Neural cell (in vitro differentiated cells): Measurements from ENCODE around the gene RGS14. TPM values are rescaled to one million over a fixed set of nuclear protein-coding genes. Genes with fewer than 3 reads are reported as not detected.

Experiments
- H2AFZ ChIP-seq: fragments of 200-600, 300-800 bp; sonication (generic), shearing (Covaris generic); 2 replicates; pipeline ENCODE4 v1.6.0; 2014; ENCODE audit warnings: low read depth, mild to moderate bottlenecking, antibody characterized with exemption, low read length, moderate library complexity
- H3F3A ChIP-seq: fragments of 200-600 bp; shearing (Covaris generic); 2 replicates; pipeline ENCODE4 v1.6.1; 2016; ENCODE audit warnings: mild to moderate bottlenecking, moderate library complexity, mixed read lengths, antibody characterized with exemption, low read length; ENCODE audit not compliant: insufficient read depth, poor library complexity, severe bottlenecking
- H3K27ac ChIP-seq: fragments of 200-600, 300-800 bp; sonication (generic), shearing (Covaris generic); 2 replicates; pipeline ENCODE4 v1.5.1; 2014; ENCODE audit warnings: mild to moderate bottlenecking, low read length, moderate library complexity
- H3K27me3 ChIP-seq: fragments of 300-800, 200-600 bp; sonication (generic), shearing (Covaris generic); 2 replicates; pipeline ENCODE4 v1.6.0; 2014; ENCODE audit warnings: mild to moderate bottlenecking, low read depth, low read length, moderate library complexity; ENCODE audit not compliant: insufficient read depth
- H3K36me3 ChIP-seq: fragments of 300-800, 200-600 bp; sonication (generic), shearing (Covaris generic); 2 replicates; pipeline ENCODE4 v1.5.1; 2014; ENCODE audit warnings: mild to moderate bottlenecking, antibody characterized with exemption, low read length, moderate library complexity; ENCODE audit not compliant: insufficient read depth
- H3K4me2 ChIP-seq: fragments of 300-800, 200-600 bp; sonication (generic), shearing (Covaris generic); 2 replicates; pipeline ENCODE4 v1.6.0; 2014; ENCODE audit warnings: mild to moderate bottlenecking, low read length
- H3K4me3 ChIP-seq: fragments of 300-800, 200-600 bp; sonication (generic), shearing (Covaris generic); 2 replicates; pipeline ENCODE4 v1.5.1; 2014; ENCODE audit warnings: mild to moderate bottlenecking, low read length, moderate library complexity
- H3K79me2 ChIP-seq: fragments of 200-600 bp; shearing (Covaris generic); replicated peaks from 2 replicates; pipeline ENCODE4 v1.6.0; 2014; ENCODE audit warnings: mild to moderate bottlenecking, low read length, moderate library complexity; ENCODE audit not compliant: insufficient read depth
- H3K9ac ChIP-seq: fragments of 300-800, 200-600 bp; sonication (generic), shearing (Covaris generic); 2 replicates; pipeline ENCODE4 v1.6.1; 2016; ENCODE audit warnings: mild to moderate bottlenecking, low read length, mixed read lengths
- H3K9me2 ChIP-seq: fragments of 200-600 bp; shearing (Covaris generic); 2 replicates; pipeline ENCODE4 v1.6.1; 2016; ENCODE audit warnings: mild to moderate bottlenecking, low read length, mixed read lengths; ENCODE audit not compliant: insufficient read depth
- H3K9me3 ChIP-seq: fragments of 200-600, 300-800 bp; sonication (generic), shearing (Covaris generic); 2 replicates; pipeline ENCODE4 v1.6.1; 2016; ENCODE audit warnings: mild to moderate bottlenecking, mixed run types, low read length, moderate library complexity, mixed read lengths
- H4K20me1 ChIP-seq: fragments of 200-600 bp; shearing (Covaris generic); 2 replicates; pipeline ENCODE4 v1.6.1; 2016; ENCODE audit warnings: mild to moderate bottlenecking, mixed run types; ENCODE audit not compliant: insufficient read depth
- CTCF ChIP-seq: fragments of 450-650 bp; IDR thresholded peaks from 2 replicates; pipeline ENCODE4 v1.5.1; 2014; ENCODE audit warnings: antibody characterized with exemption, mild to moderate bottlenecking, moderate library complexity; ENCODE audit not compliant: poor library complexity, severe bottlenecking
- EP300 ChIP-seq: fragments of 450-650 bp; conservative IDR thresholded peaks from 2 replicates; pipeline ENCODE4 v1.6.1; 2014; ENCODE audit warnings: antibody characterized with exemption, mild to moderate bottlenecking, moderate library complexity; ENCODE audit not compliant: poor library complexity, severe bottlenecking
- EZH2 ChIP-seq: fragments of 200-600, 300-800 bp; shearing (Covaris generic), sonication (generic); IDR thresholded peaks from 2 replicates; pipeline ENCODE4 v1.6.1; 2014; ENCODE audit warnings: antibody characterized with exemption, low read length, borderline replicate concordance, mild to moderate bottlenecking; ENCODE audit not compliant: insufficient read depth, poor library complexity, severe bottlenecking
- MXI1 ChIP-seq: fragments of 450-650 bp; conservative IDR thresholded peaks from 2 replicates; pipeline ENCODE4 v1.6.1; 2014; ENCODE audit warnings: antibody characterized with exemption, mild to moderate bottlenecking; ENCODE audit not compliant: poor library complexity, severe bottlenecking
- POLR2AphosphoS5 ChIP-seq: IDR thresholded peaks from 2 replicates; pipeline ENCODE4 v1.6.1; 2012
- RAD21 ChIP-seq: fragments of 450-650 bp; conservative IDR thresholded peaks from 2 replicates; pipeline ENCODE4 v1.6.1; 2014; ENCODE audit warnings: antibody characterized with exemption, mild to moderate bottlenecking, moderate library complexity
- SMC3 ChIP-seq: fragments of 450-650 bp; conservative IDR thresholded peaks from 2 replicates; pipeline ENCODE4 v1.6.1; 2014; ENCODE audit warnings: antibody characterized with exemption, mild to moderate bottlenecking, moderate library complexity; ENCODE audit not compliant: poor library complexity
- TAF1 ChIP-seq: IDR thresholded peaks from 2 replicates; pipeline ENCODE4 v1.6.1; 2012; ENCODE audit warnings: low read depth
- polyA plus RNA-seq: library from polyadenylated mRNA; depleted of rRNA; stranded (reverse); fragments of >200 nt; gene quantifications from 2 replicates; pipeline ENCODE4 v1.2.3, GENCODE V29; 2014
- TF ChIP-seq, protein P1 (sequence below): IDR thresholded peaks from 2 replicates; pipeline ENCODE4 v1.6.1; 2012; ENCODE audit warnings: borderline replicate concordance

The RGS14 gene
- polyA plus RNA-seq, 1 donor from 2014 or later, result 32.3 TPM

GRCh38 chr5:177366528-177367322 lies 9.0 kb downstream of the RGS14 start:
- H3K27ac ChIP-seq, result no peak overlapping the region

DNA sequence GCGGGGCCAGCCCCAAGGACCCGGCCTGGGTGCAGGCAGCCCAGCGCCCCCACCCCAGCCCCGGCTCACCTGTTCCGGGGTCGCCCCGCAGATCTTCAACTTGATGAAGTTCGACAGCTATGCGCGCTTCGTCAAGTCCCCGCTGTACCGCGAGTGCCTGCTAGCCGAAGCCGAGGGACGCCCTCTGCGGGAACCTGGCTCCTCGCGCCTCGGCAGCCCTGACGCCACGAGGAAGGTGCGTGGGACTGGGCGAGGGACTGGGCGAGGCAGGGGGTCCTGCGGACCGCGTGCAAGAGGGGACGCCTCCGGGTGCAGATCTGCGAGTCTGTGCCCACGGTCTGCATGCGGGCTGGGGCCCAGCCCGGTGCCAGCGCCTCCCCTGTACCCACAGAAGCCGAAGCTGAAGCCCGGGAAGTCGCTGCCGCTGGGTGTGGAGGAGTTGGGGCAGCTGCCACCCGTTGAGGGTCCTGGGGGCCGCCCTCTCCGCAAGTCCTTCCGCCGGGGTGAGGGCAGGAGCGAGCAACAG lies 9.7 kb downstream of the RGS14 start:
- Histone ChIP-seq H3K9me3 (no peaks in the 10 kb centered on the region), H3K36me3 (no peaks in the 10 kb centered on the region), H3K4me2 (no peak overlapping the region), H3K4me3 (peak overlapping the region; percentile 48), H3K27ac (no peak overlapping the region), H2AFZ (no peak overlapping the region), H3K9me2 (no peaks in the 10 kb centered on the region), H3K9ac (no peak overlapping the region), H3K27me3 (peaks cover 8% of the 10 kb centered on the region), H3K79me2 (no peaks in the 10 kb centered on the region), H3F3A (no peaks in the 10 kb centered on the region), H4K20me1 (no peaks in the 10 kb centered on the region)
- TF ChIP-seq, protein P1, sequence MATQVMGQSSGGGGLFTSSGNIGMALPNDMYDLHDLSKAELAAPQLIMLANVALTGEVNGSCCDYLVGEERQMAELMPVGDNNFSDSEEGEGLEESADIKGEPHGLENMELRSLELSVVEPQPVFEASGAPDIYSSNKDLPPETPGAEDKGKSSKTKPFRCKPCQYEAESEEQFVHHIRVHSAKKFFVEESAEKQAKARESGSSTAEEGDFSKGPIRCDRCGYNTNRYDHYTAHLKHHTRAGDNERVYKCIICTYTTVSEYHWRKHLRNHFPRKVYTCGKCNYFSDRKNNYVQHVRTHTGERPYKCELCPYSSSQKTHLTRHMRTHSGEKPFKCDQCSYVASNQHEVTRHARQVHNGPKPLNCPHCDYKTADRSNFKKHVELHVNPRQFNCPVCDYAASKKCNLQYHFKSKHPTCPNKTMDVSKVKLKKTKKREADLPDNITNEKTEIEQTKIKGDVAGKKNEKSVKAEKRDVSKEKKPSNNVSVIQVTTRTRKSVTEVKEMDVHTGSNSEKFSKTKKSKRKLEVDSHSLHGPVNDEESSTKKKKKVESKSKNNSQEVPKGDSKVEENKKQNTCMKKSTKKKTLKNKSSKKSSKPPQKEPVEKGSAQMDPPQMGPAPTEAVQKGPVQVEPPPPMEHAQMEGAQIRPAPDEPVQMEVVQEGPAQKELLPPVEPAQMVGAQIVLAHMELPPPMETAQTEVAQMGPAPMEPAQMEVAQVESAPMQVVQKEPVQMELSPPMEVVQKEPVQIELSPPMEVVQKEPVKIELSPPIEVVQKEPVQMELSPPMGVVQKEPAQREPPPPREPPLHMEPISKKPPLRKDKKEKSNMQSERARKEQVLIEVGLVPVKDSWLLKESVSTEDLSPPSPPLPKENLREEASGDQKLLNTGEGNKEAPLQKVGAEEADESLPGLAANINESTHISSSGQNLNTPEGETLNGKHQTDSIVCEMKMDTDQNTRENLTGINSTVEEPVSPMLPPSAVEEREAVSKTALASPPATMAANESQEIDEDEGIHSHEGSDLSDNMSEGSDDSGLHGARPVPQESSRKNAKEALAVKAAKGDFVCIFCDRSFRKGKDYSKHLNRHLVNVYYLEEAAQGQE, result no peak
- TF ChIP-seq CTCF, result no peak
- TF ChIP-seq TAF1, result no peak
- no peak for TF ChIP-seq MXI1
- TF ChIP-seq EZH2, result no peak
- TF ChIP-seq POLR2AphosphoS5, result no peak
- TF ChIP-seq RAD21, result no peak

More at GRCh38 chr5:177366528-177367322, 9.0 kb downstream of the RGS14 start:
- H3K36me3 ChIP-seq, result no peaks in the 10 kb centered on the region
- no peaks in the 10 kb centered on the region for H3K9me3 ChIP-seq
- no peak overlapping the region for H3K4me2 ChIP-seq
- H3K4me3 ChIP-seq, result peak overlapping the region; percentile 48
- no peaks in the 10 kb centered on the region for H3K79me2 ChIP-seq
- H2AFZ ChIP-seq, result no peak overlapping the region
- TF ChIP-seq TAF1 (no peak), MXI1 (no peak), EP300 (no peak), EZH2 (no peak), RAD21 (no peak), SMC3 (no peak), CTCF (no peak), POLR2AphosphoS5 (no peak)
- TF ChIP-seq, protein P1, result no peak
- no peaks in the 10 kb centered on the region for H3F3A ChIP-seq
- no peaks in the 10 kb centered on the region for H4K20me1 ChIP-seq
- no peak overlapping the region for H3K9ac ChIP-seq
- H3K9me2 ChIP-seq, result no peaks in the 10 kb centered on the region
- H3K27me3 ChIP-seq, result peaks cover 8% of the 10 kb centered on the region
